Stimulated activated CD8-positive, alpha-beta memory T cell treated with anti-CD3 and anti-CD28 coated beads, Interleukin-15, amount 100 ng/mL, for 4 hours (primary cell): ENCODE data around the gene TUBAL3.
A peak's percentile ranks its signal among the peaks of the same experiment; 100 is the strongest.

ENCODE experiments used
- DNase-seq, 2 donors: peaks; one replicate each; pipeline ENCODE4 v3.0.0-alpha.2; 2020; ENCODE audit warnings: low read depth in 2 of 2

Gene TUBAL3

DNA sequence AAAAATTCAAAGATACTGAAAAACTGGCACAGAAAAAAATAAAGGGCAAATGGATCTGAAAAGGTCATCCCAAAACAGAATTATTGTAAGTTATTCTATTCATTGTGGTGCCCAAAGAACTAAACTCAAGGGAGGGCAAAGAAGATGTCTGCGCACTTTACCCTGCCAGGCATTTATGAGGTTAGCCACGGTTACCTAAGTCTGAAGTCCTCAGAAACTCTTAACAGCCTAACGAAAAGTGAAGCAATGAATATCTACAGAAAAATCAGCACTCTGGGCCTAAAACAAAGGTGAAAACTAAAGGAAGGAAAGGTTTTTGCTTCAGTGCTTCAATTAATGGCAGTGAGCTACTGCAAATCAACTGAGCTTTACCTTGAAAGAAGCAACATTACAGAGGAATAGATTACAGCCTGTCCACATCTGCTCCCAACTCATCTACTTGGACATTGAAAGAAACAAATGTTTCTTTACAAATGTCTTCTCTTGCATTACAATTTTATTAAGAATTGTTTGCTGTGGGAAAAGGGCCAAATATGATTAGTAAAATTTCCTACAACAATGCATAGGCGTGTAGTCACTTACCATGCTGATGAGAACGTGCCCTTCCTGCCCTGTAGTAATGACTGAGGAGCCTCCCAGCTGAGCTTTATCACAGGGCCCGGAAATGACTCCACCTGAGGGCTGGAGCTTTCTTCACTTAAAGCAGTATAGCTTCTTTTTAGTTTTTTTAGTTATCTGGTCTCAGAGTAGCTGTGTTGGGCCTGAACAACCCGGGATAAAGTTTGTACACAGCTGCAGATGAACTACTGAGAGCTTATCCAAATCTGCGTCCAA, at the start of gene TUBAL3:
TUBAL3 (minus strand) TSS at position 621 of the 834 bp plus-strand sequence; CDS start at position 585, 36 bp downstream.
- DNase-seq: no peak

DNA sequence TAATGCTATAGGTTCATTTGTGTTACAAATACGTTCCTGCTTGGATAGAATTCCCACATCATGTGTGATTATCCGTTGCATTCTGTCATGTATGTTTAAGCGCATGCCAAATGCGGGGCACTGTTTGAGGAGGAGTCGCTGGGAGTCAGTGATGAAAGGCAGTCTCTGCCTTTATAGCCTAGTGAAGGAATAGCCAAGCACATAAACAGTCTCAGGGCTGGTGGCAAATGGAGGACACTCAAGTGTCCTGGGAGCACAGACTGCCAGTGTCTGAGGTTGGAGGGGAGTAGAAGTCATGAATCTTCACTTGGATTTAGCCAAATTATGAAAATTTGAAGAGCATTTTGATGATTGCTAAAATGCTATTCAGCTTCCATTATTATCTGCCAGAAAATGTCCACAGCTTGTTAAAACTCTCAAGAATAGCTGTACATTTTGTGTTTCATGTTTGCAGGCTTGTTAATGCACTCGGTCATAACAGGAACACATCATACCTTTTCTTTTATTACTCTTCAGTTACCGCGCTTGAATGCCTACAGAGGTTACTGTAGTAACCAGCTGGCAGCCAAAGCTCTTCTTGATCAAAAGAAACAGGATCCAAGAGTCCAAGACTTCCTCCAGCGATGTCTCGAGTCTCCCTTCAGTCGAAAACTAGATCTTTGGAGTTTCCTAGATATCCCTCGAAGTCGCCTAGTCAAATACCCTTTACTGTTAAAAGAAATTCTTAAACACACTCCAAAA, 49.3 kb upstream of the TUBAL3 start:
- no peak for DNase-seq

- DNase-seq: no peak
These were observed 46.2 kb upstream of the TUBAL3 start for GRCh38 chr10:5450605-5451384.

DNA sequence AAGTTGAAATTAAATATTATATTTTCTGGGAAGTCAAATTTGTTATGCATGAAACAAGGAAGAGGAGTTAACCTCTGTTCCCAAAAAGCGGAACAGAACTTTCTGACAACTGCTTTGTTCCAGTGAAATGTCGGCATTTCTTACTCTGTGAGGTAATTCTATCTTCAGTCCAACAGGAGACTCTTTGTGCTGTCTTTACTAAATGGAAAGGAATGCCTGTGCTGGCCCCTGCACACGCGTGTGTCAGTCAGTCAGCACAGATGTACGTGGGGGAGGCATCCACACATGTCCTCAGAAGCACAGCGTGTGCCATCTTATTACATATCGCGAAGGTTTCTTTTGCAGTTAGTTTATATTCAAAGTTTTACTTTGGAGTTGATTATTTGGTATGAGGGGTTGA, 45.2 kb upstream of the TUBAL3 start:
- DNase-seq: no peak

DNA sequence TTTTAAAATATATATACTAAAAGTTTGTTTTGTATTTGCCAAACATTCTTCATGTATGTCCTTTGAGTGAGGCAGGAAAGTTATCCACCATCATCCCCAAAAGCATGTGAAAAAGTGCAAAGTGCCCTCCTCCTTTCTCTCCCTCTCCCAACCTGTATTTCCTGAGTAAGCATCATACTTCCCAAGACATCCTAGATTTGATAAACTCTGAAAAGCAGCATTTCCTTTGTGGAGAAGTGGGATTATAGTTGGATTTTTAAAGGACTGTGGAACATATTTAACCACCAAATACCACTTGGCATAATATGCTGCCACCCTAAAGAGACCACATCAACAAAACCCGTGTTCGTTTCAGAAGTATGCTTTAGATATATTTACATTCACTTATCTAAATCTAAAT, 44.6 kb upstream of the TUBAL3 start:
- DNase-seq: no peak

DNA sequence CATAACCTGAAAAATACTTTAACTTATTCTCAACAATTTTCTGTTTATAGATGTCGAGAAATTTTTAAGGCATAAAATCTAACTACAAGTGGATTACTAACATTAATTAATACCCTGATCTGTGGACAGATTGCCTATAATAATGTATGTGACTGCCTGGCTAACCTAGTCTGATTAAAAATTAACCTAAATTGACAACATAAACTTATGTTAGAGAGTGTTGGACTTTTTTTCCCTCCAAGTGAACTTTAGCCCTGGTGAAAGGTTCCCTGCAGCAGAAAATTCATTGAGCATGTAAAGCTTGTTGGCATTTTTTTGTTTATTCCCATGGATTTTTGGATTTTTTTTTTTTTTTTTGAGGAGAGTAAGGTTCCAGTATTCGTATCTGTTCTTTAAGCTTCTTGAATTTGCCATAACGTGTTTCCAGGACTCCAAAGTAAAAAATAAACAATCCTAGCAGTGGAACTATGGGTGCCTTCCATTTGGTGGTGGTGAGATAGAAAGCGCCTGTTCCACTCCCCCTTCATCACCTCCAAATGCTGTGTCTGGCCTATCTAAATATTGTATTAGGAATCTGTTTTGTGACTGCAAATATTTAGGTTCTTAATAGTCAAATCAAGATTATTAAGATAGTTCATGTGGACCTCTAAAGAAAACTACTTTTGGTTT, 43.8 kb upstream of the TUBAL3 start:
- DNase-seq: no peak

GRCh38 chr10:5447611-5448071, 43.0 kb upstream of the TUBAL3 start:
- no peak for DNase-seq

- no peak for DNase-seq
These were observed 42.4 kb upstream of the TUBAL3 start for GRCh38 chr10:5447056-5447455.

- DNase-seq: peak; percentile 46 to 55
These were observed 41.8 kb upstream of the TUBAL3 start for GRCh38 chr10:5446390-5446926.

- DNase-seq: no peak
These were observed 40.4 kb upstream of the TUBAL3 start for GRCh38 chr10:5445006-5445405.

DNA sequence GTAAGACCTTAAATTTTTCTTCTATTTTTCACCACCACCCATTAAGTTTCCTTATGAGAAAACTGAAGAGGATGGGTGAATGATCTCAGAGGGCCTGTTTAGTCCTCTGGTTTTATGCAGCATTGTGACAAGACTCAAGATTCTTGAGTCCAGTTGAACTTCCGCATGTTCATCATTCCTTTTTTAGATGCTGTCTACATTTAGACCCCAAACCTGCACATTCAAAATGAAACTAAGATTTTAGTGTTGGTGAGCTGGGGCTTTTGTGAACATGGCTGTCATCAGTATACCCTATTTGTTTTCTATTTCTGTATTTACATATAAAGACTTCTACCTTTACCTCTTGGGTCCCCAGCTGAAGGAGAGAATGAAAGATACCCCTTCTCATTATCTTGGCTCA, 38.8 kb upstream of the TUBAL3 start:
- DNase-seq: no peak

DNA sequence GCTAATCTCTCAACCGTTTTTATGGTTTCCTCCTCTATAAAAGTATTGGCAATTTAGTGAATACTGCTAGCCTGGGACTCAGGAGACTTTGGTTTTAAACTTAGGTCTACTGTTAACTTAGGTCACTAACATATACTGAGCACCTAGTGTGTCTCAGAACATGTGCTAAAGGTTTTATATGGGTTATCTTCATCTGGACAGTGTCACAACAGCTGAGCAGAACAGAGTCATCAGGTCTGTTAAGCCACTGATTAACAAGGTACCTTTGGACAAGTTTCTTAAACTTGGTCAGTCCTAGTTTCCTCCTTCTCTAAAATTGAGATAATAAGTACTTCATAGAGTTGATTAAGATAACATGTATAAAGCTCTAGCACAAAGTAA, 38.4 kb upstream of the TUBAL3 start:
- DNase-seq: no peak

GRCh38 chr10:5442065-5442989, 37.7 kb upstream of the TUBAL3 start:
- no peak for DNase-seq

- DNase-seq: no peak
These were observed 36.5 kb upstream of the TUBAL3 start for GRCh38 chr10:5441106-5441505.

DNA sequence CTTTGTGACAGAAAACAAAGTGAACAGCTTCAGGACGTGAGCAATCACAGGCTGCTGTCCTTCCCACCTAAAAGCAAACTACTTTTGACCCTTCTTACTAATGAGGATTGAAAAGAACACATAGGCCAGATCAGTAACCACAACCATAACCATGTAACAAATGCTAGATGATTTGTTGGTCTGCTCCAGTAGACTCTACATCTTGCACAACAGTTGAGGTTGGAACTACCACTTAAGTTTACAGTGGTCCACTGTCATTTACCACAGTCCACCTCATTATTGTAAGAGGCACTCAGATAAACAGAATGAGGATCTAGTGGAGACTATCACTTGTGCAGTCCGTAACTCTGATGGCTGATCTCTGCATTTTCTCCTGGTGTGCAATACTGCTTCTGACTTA, 35.6 kb upstream of the TUBAL3 start:
- DNase-seq: no peak

- no peak for DNase-seq
These were observed 30.7 kb upstream of the TUBAL3 start for GRCh38 chr10:5435328-5435727.

DNA sequence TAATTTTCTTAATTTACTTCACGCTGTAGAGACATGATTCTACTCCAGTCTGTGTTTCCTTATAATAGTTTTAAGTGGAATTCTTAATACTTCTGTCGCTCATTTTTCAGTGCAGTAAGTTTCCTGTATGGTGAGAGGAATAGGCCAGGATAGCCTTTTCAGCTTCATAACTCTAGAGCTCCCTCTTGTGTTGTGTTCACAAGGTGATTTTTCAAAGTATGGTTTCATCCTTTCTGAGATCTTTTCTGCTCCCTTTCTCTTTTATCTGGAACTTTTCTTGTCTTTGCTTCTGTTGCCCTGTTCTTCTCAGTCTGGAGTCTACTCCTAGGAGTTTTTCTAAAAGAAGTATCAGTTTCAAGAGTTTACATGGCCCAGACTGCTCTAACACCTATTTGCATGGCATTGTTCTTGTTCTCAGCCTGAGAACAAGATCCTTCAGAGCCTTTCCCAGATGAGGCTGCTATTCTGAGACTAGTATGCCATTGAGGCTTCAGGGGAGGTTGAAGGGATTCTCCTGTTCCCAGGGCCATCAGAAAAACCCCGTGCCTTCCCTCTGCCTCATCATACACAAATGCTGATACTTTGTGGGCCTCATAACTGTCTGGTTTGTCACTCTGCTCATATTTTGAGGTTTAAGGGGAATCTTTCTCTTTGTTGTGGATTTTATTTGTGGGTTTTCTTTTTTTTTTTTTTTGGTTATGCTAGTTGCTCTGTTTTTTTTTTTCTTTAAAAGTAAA, 29.6 kb upstream of the TUBAL3 start:
- no peak for DNase-seq

DNA sequence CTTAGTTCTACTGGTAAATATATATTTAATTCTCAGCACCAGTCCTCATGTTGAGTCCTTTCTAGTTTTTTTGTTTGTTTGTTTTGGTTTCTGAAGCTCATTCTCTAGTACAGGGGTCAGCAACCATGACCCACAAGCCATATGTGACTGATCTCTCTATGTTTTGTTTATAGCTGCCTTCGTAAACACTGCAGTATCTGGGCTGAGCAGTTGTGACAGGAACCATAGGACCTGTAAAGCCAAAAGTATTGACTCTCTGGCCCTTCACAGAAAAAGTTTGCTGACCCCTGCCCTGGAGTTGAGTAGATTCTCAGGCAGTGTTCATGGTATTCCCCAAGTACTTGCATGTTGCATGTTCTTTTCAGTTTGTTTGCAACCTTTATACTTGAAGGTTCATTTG, 28.6 kb upstream of the TUBAL3 start:
- DNase-seq: no peak

DNA sequence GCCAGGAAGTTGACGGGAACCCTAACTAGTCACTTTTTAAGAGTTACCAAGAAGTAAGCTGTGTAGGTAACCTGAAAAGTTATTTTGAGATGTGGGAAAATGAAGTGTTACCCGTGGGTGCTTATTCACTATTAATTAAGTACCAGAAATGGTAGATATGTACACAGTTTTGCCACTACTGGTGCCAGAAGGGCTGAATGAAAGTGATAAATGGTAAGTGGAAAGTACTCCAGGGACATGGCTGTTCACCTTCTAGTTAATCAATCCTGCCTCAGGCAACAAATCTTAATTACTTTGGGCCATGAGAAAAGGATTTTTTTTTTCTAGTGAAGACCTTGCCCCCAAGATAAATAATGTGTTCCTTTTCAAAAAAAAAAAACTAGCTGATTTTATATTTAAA, 23.5 kb upstream of the TUBAL3 start:
- no peak for DNase-seq

DNA sequence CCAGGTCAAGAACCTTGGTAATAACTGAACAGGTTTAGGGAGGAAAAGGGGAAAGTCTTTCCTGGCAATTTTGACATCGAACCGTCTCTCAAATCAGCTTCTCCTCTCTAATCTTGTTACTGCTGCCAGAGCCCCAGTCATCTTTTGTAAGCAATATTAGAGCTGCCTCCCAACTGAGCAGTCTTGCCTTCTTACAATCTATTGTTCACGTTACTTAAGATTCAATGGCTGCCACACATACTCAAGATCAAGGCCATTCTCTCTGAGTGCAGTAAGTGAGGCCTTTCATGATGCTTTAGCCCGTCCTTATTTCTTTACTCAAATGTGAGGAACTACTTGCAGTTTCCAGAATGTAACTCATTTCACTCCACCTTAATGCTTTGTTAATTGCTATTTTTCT, 20.1 kb upstream of the TUBAL3 start:
- DNase-seq: no peak
